OCI-LY3 (cell line): ENCODE data around the gene TSPO.

Source experiments
- EZH2phosphoT487 ChIP-seq: fragments of 200-600 bp; shearing (Covaris generic); IDR thresholded peaks from 2 replicates; pipeline ENCODE4 v1.6.1; 2018; ENCODE audit warnings: antibody characterized with exemption, mixed run types, low read depth
- TF ChIP-seq, protein P1 (sequence below): fragments of 200-600, 300-600 bp; sonication (generic); IDR thresholded peaks from 2 replicates; pipeline ENCODE4 v1.5.1; 2014; ENCODE audit warnings: antibody characterized with exemption, low read length, low read depth

DNA sequence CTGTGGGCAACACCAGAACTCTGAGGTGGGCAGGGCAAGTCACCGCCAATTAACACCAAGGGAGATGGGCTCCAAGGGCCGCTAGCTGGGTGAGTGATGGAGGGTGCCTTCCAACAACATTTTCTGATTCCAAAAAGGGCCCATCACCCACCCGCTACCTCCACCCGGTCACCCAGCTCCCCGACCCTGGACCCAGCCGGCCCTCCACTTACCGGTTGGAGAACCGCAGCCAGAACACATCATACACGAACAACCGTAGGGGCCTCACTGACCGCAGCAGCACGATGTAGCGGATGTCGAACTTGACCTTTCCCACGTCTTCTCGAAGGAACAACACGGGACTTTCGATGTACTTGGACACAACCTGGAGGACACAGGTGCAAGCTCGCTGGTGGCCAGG lies 20.8 kb downstream of the TSPO start:
- TF ChIP-seq, protein P1, sequence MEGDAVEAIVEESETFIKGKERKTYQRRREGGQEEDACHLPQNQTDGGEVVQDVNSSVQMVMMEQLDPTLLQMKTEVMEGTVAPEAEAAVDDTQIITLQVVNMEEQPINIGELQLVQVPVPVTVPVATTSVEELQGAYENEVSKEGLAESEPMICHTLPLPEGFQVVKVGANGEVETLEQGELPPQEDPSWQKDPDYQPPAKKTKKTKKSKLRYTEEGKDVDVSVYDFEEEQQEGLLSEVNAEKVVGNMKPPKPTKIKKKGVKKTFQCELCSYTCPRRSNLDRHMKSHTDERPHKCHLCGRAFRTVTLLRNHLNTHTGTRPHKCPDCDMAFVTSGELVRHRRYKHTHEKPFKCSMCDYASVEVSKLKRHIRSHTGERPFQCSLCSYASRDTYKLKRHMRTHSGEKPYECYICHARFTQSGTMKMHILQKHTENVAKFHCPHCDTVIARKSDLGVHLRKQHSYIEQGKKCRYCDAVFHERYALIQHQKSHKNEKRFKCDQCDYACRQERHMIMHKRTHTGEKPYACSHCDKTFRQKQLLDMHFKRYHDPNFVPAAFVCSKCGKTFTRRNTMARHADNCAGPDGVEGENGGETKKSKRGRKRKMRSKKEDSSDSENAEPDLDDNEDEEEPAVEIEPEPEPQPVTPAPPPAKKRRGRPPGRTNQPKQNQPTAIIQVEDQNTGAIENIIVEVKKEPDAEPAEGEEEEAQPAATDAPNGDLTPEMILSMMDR = no peak
- TF ChIP-seq EZH2phosphoT487 = no peak
